8988T (cell line): ENCODE results near the gene MAPRE2.
"Not testable (repeated sequence)": the region's sequence is repeated elsewhere in the genome, so short reads cannot be mapped to it uniquely, and the experiment has no call there.

ENCODE experiments used
- DNase-seq: peaks from one replicate; pipeline ENCODE4 v3.0.0; 2011

Gene MAPRE2

GRCh38 chr18:35095983-35096676 is 54.9 kb downstream of the MAPRE2 start:
- DNase-seq = no peak

DNA sequence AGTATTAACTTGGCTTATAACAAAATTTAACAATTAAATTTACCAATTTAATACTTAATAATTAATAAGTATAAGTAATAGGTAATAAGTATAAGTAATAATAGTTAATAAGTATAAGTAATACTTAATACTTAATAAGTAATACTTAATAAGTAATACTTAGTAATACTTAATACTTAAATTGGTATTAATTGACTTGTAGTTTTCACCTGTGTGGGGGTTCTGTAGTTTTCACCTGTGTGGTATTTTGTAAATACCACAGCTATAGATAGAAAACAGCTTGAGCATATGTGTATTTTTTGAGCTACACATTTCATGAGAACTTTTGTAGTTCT is 55.4 kb downstream of the MAPRE2 start:
- no peak for DNase-seq

GRCh38 chr18:35097195-35097594 is 56.0 kb downstream of the MAPRE2 start:
- no peak for DNase-seq

GRCh38 chr18:35097763-35098162 is 56.5 kb downstream of the MAPRE2 start:
- DNase-seq = no peak

DNA sequence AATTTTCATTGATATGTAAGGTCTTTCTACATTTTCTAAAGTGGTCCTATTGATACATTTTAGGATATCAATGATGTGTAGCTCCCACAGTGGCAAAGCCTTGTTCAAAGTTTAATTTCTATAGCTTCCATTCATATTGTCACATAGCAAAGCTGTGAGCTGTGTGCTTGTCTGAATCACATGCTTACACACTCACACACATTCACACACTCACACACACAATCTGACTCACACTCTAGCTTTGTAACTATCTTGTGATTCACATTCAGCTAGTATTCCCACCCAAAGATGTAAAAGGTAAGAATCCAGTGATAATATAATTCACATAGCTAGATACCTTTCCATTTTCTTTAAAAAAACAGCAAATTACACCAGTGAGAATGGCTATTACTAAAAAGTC is 58.7 kb downstream of the MAPRE2 start:
- DNase-seq = no peak

DNA sequence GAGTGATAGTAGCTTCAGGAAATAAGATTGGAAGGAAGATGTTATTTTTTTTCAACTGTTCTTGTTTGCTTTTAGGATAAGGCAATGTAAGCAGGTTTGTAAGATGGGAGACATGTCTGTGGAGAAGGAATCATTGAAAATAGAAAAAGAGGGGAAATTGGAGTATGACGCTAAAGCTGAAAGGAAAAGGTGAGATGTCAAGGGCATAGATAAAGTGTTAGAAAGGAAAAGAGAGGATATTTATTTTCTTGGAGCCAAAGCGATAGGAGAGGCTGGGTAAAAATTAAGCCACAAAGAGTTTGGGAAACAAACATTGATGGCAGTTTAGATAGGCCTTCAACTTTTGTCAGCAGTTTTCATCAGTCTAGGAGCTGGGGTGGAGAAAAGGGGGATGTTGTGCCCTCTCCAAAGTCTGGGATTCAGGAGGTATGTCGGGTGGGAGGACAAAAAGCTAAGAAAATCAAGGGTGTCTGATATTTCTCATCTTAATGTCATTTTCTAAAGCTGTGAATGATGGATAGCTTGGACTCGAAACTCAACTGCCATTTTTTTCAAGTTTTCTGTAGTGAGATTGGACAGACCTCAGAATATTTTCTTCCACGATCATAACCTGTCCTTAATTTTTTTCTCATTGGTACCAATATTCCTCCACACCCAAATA is 63.3 kb downstream of the MAPRE2 start:
- no peak for DNase-seq

GRCh38 chr18:35106013-35106844 is 65.0 kb downstream of the MAPRE2 start:
- DNase-seq = no peak

DNA sequence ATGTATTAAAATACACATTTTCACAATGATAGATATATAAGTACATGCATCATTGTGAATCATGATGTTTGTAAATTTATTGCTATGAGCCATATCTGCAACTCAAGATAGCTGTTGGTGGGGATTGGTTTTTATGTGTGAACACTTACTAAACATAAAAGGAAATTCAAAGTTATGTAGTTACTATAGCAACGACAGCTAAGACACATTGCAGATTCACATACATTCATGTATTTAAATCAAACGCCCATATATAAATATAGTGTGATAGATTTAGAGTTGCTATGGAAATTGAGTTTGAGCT is 65.6 kb downstream of the MAPRE2 start:
- DNase-seq = no peak

DNA sequence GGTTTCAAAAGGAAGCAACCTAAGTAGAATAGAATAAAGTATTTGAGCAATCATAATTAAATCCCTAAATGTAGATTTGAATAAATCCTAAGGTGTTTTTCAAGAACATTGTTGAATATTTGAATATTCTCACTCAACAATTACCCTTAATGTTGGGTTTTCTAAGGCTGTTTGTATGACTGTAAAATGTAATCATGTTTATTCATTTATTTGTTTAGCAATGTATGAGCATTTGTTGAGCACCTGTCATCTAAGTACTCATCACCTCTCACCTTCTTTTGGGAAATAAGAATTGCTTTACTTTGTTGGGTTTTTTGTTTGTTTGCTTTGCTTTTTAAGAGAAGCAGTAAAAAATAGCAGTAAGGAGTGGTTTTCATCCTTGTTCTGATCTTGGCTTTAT is 66.0 kb downstream of the MAPRE2 start:
- no peak for DNase-seq

DNA sequence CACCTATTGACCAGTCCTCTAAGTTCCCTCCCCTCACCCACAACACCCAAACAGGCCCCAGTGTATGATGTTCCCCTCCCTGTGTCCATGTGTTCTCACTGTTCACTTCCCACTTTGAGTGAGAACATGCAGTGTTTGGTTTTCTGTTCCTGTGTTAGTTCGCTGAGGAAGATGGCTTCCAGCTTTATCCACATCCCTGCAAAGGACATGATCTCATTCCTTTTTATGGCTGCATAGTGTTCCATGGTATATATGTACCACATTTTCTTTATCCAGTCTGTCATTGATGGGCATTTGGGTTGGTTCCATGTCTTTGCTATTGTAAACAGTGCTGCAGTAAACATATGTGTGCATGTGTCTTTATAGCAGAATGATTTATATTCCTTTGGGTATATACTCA is 66.9 kb downstream of the MAPRE2 start:
- DNase-seq = not testable (repeated sequence)

DNA sequence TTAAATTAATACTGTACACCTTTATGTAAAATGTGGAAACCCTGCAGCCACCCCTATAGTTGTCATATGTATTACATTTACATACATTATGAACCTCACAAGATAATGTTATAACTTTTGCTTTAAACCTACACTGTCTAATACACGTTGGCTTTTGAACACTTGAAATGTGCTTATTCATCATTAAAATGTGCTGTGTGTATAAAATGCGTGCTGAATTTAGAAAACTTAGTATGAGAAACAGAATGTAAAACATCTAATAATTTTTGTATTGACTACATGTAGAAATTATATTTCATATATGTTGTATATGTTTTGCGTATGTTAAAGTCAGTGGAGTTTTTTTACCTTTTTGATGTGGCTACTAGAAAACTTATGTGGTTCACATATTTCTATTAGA is 68.8 kb downstream of the MAPRE2 start:
- no peak for DNase-seq

- no peak for DNase-seq
These were observed 69.6 kb downstream of the MAPRE2 start for GRCh38 chr18:35110554-35111485.

DNA sequence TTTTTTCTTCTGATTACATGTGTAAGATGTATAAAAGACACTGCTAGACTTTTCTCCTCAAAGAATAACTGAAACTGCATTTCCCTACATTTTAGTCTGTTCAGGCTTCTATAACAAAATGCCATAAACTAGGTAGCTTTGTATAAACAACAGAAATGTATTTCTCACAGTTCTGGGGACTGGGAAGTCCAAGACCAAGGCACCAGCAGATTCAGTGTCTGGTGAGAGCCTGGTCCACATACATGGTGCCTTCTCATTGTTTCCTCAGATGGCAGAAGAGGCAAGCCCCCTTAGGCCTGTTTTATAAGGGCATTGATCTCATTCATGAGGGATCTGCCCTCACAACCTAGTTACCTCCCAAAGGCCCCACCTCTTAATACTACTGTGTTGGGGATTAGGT is 71.5 kb downstream of the MAPRE2 start:
- DNase-seq = no peak

DNA sequence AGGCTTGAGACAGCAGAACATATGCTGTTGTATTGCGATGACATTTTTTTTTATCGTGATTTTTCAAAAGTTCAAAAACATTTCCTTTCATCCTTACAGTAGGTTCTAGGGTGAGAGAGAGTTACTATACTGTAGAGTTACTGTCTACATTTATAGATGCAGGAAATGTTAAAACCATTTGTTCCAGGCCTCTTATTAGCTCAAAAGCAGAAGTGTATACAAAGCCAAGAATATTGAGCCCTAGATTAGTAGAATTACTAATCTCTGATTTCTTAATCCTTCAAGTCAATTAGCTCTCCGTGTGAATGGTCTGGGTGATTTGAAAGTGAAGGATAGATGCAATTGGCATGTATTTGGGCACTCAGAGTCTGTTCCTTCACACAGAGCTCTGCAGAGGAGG is 73.1 kb downstream of the MAPRE2 start:
- no peak for DNase-seq

DNA sequence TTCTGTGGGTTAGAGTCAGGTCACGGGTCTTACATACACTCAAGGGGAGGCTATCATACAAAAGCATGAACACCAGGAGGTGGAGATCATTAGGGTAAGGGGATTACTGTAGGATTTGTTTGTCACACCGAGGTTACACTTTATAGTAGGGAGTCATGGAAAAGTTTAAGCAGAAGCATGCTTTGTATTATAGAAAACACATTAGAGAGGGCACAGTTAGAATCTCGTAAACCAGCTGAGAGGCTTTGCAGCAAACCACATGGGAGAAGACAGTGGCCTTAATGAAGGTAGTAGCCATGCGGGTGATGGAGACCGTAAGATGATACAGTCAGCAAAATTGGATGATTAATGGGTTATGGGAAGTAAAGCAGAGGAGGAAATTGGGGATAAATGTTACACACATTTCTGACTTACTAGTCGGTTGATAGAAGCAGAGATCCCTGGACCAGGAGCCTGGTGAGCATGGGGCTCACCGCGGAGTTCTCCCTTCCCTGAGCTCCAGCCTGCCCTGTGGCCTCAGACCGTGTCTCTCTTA is 75.6 kb downstream of the MAPRE2 start:
- DNase-seq = no peak

GRCh38 chr18:35117372-35117771 is 76.2 kb downstream of the MAPRE2 start:
- DNase-seq = no peak

DNA sequence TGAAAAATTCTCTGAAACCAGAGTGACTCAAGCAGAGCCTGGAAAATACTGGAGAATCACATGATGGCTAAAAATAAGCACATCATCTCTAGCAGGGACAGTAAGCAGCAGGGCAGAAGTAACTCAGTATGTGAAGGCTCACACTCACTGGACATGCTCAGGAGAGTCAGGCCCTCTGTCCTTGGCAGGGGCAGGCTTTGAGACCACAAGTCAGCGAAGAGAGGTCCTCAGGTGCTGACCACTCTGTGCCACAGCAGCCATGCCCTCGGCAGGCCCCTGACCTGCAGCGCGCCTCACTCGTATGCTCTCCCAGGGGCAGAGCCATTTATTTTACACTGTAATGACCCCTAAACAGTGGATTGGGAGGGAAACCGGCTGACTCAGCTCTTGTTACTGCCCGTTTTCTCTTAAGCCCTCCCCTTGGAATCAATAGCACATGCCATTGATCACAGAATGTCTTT is 76.8 kb downstream of the MAPRE2 start:
- DNase-seq = no peak

DNA sequence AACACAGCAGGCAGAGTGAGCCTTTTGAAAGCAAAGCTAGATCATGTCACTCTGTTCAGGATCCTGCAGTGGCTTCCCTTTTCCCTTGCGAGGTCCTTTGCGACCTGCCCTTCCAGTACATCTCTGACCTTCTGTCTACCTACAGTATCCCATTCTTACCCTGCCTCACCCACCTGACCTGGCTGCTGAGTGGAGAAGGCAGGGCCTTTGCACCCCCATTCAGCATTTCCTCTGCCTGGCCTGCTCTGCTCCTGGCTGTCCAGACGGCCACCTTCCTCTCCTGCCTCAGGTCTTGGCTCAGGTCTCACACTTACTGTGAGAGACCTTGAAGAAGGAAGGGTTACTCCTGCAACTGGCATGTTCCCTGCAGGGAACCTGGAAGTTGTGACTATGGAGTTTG is 77.4 kb downstream of the MAPRE2 start:
- no peak for DNase-seq

DNA sequence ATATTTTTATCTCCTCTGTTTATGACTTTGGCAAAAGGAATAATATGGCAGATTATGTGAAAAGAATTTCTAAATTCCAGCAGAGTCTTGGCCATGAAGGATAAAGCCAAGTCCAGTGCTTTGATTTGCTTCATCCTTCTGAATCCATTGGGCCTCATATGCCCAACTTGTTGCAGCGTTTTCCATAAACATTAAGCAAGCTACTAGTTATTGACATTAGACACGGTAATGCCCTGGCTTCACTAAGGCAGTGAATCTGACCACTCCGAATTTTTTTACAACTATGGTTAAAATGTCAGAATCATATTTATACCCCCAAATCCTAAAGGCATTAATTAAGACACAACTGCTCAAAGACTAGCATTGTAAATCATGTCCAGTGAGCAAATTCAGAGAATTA is 79.8 kb downstream of the MAPRE2 start:
- DNase-seq = no peak

- DNase-seq = no peak
These were observed 80.3 kb downstream of the MAPRE2 start for GRCh38 chr18:35121531-35121930.

DNA sequence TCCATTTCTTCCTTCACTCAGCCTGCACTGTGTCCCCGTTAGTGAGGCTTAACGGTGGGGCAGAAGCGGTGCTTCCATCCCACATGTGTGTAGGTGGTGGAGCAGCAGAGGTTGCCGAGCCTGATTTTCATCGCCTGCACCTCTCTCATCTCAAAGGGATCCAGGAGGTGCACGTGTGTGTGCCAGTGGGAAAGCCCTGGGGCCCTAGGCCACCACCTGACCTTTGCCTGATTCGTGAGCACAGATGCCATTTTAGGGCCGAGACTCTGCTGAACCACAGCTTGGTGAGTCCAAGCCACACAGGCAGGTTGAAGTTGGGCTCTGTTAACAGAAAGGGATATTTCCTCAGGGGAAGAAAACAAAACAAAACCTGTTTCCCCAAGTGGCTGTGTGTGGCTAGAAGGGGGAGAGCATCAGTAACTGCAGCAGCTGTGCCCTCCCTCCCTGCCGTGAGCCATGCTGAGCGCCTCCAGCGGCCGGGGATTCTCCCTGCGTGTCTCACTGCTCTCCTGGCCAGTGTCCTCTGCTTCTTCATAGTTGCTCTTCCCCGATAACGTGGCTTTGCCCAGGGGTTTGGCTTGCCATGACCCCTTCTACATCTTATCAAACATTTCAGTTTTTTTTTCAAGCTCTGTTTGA is 81.5 kb downstream of the MAPRE2 start:
- DNase-seq = no peak

- no peak for DNase-seq
These were observed 82.6 kb downstream of the MAPRE2 start for GRCh38 chr18:35123811-35124210.
